Urinary bladder (tissue), 4 donors: Measurements from ENCODE around the gene TPTE. TPM values are rescaled to one million over a fixed set of nuclear protein-coding genes. Genes with fewer than 3 reads are reported as not detected.
"Not testable (repeated sequence)": the region's sequence is repeated elsewhere in the genome, so short reads cannot be mapped to it uniquely, and the experiment has no call there.

ENCODE experiments used
- DNase-seq: peaks from one replicate; pipeline ENCODE4 v3.0.0-alpha.2; 2015; ENCODE audit errors: extremely low spot score
- H3K27ac ChIP-seq: one replicate; pipeline ENCODE4 v1.5.1; 2013; ENCODE audit warnings: low read depth, mild to moderate bottlenecking, moderate library complexity
- H3K36me3 ChIP-seq: one replicate; pipeline ENCODE4 v1.6.1; 2013; ENCODE audit warnings: mild to moderate bottlenecking, moderate library complexity; ENCODE audit not compliant: insufficient read depth
- H3K4me1 ChIP-seq: one replicate; pipeline ENCODE4 v1.6.1; 2013; ENCODE audit warnings: mild to moderate bottlenecking, moderate library complexity; ENCODE audit not compliant: insufficient read depth
- H3K4me3 ChIP-seq: one replicate; pipeline ENCODE4 v1.5.1; 2013; ENCODE audit warnings: low read depth, low read length
- WGBS: extraction: QIAGEN DNeasy Blood & Tissue Kit; methylation state at CpG from one replicate; pipeline ENCODE4 v1.1.7; 2013; 5-methylcytosine and 5-hydroxymethylcytosine counted together
- polyA plus RNA-seq: library from polyadenylated mRNA; stranded (reverse); fragments of 200-250 nt; gene quantifications from one replicate; pipeline ENCODE4 v1.2.3, GENCODE V29; 2013
- total RNA-seq: library from RNA; depleted of rRNA; stranded (reverse); fragments of >200 nt; gene quantifications from one replicate; pipeline ENCODE4 v1.2.3, GENCODE V29; 2014
- donor health status: healthy with polysubstance abuse.
- donor health status: healthy.

The TPTE gene
- total and polyA plus RNA-seq, 2 donors = not detected

GRCh38 chr21:10570803-10571202 lies 49.4 kb downstream of the TPTE start:
- H3K4me3 ChIP-seq, H3K4me1 ChIP-seq, H3K36me3 ChIP-seq, DNase-seq, H3K27ac ChIP-seq: not testable (repeated sequence)
- WGBS = 40% methylated on average over 2 of the region's 2 CpGs

DNA sequence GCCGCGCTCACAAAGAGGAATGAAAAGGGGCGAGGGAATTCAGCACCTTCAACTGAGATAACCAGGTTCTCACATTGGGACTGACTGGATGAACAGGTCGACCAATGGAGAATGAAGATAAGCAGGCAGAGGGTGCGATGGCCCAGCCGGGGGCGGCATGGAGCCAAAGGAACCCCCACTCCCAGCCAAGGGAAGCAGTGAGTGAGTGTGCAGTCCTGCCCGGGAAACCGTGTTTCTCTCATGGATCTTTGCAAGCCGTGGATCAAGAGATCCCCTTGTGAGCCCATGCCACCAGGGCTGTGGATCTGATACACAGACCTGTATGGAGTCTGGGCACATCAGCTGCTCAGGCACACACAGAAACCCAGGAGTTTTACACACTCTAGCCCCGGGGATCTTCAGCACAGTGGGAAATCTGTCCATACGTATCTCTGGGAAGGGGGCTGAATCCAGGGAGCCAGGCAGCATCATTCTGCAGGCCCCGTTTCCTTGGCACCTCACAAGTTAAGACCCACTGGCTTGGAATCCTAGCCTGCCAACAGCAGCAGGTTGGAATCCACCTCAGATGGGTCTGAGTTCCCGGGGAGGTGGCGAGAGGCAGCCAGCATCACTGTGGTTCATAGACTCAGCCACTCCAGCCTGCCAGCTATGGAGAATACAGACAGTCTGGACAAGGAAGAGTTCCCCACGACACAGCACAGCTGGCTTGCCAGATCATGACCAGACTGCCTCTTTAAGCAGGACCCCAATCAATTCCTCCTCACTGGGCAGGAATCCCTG lies 53.3 kb downstream of the TPTE start:
- H3K27ac ChIP-seq, H3K4me3 ChIP-seq, H3K36me3 ChIP-seq, DNase-seq, H3K4me1 ChIP-seq: not testable (repeated sequence)
- 72% methylated on average over 16 of the region's 16 CpGs for WGBS

GRCh38 chr21:10575311-10575667 lies 53.9 kb downstream of the TPTE start:
- H3K4me1 ChIP-seq = no peaks in the 10 kb centered on the region
- DNase-seq = no peak
- no peak overlapping the region for H3K4me3 ChIP-seq
- no peaks in the 10 kb centered on the region for H3K36me3 ChIP-seq
- no peak overlapping the region for H3K27ac ChIP-seq
- 67% methylated on average over 2 of the region's 2 CpGs for WGBS

- DNase-seq, H3K27ac ChIP-seq, H3K36me3 ChIP-seq, H3K4me1 ChIP-seq, H3K4me3 ChIP-seq: not testable (repeated sequence)
Observed at GRCh38 chr21:10578910-10579309, 57.5 kb downstream of the TPTE start.

DNA sequence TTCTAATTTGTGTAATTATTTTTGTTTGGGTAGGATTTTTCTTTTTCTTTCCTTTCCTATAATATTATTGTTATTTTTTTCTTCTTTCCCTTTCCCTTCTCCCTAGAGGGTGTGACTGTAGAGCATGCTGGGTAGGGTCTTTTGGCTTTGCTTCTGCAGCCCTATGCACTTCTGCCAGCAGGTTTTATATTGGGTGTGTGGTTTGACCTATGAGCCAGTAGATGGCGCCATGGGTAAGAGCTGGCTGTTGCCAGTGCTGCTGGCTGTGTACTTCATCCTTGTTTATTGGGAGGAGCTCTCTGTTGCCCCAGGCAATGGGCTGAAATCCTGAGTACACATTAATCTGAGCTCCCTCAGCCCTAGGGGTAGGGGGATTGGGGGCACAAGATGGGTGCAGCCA lies 67.7 kb downstream of the TPTE start:
- H3K36me3 ChIP-seq, H3K27ac ChIP-seq, H3K4me1 ChIP-seq, H3K4me3 ChIP-seq, DNase-seq: not testable (repeated sequence)
- WGBS = no CpG with 5 or more reads among the region's 1 CpG

- not testable (repeated sequence) for H3K27ac ChIP-seq, DNase-seq, H3K4me3 ChIP-seq, H3K4me1 ChIP-seq, H3K36me3 ChIP-seq
- 70% methylated on average over 7 of the region's 7 CpGs for WGBS
Observed at GRCh38 chr21:10607074-10607473, 85.7 kb downstream of the TPTE start.

DNA sequence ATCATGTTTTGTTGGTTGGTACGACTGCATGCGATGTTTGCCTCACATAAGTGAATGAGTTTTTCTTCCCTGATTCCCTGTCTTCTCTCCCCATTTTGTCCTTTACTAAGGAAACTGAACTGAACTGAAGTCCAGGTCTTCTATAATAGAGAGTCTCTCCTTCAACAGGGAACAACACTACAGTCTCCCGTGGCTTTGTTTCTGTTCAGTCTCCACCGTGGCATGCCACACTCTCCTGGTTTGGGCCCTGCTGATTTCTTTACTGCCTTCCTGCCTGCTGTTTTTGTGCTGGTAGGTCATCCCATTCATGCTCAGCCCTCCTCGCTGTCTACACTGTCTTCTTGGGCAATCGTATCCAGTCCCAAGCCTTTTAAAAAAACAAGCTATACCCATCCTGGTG lies 92.9 kb downstream of the TPTE start:
- not testable (repeated sequence) for DNase-seq, H3K4me3 ChIP-seq, H3K36me3 ChIP-seq, H3K4me1 ChIP-seq, H3K27ac ChIP-seq
- WGBS = 68% methylated on average over 6 of the region's 6 CpGs

DNA sequence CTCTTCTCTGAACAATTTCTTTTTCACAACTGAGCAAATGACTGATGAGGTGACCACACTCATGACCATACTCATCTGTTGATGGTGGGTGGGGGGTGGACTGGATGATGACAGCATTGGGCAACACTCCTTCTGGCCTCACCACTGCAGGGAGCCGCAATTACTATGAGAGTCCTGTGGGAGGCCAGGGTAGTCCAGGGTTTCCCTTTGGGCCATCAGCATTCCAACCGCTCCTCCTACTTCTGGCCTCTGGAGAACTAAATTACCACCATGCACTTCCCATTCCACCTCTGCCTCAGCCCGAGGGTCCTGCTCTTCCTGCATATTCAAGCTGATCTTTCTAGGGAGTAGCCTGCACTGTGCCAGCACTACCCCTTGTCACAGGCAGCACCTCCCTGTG lies 94.7 kb downstream of the TPTE start:
- not testable (repeated sequence) for H3K4me3 ChIP-seq, DNase-seq, H3K36me3 ChIP-seq, H3K4me1 ChIP-seq, H3K27ac ChIP-seq
- WGBS = 61% methylated on average over 3 of the region's 3 CpGs

- DNase-seq = no peak
- Histone ChIP-seq H3K4me3 (no peak overlapping the region), H3K4me1 (no peaks in the 10 kb centered on the region), H3K27ac (no peak overlapping the region), H3K36me3 (no peaks in the 10 kb centered on the region)
- 57% methylated on average over 30 of the region's 30 CpGs for WGBS
Observed at GRCh38 chr21:10616535-10616934, 95.2 kb downstream of the TPTE start.

DNA sequence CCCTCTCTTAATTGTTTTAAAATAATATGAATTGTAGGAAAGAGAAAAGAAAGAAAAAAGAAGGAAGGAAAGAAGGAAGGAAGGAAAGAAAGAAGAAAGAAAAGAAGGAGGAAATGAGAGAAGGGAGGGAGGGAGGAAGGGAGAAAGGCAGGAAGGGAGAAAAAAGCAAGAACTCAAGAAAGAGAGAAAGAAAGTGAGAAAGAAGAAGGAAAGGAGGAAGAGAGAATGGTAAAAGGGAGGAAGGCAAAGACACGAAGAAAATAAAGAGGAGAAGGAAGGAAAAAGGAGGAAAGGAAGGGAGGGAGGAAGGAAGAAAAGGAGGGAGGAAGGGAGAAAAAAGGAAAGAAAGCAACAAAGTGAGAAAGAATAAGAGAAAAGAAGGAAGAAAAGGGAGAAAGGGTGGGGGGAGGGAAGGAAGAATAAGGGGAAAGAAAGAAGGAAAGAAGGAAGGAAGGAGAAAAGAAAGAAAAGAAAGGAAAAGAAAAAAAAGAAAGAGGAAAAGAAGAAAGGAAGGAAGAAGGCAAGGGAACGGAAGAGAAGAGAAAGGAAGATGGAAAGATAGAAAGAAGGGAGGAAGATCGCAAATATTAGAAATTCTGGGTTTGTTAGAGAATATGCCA lies 95.9 kb downstream of the TPTE start:
- 64% methylated on average over 3 of the region's 3 CpGs for WGBS
- H3K36me3 ChIP-seq, H3K27ac ChIP-seq, H3K4me1 ChIP-seq, DNase-seq, H3K4me3 ChIP-seq: not testable (repeated sequence)

DNA sequence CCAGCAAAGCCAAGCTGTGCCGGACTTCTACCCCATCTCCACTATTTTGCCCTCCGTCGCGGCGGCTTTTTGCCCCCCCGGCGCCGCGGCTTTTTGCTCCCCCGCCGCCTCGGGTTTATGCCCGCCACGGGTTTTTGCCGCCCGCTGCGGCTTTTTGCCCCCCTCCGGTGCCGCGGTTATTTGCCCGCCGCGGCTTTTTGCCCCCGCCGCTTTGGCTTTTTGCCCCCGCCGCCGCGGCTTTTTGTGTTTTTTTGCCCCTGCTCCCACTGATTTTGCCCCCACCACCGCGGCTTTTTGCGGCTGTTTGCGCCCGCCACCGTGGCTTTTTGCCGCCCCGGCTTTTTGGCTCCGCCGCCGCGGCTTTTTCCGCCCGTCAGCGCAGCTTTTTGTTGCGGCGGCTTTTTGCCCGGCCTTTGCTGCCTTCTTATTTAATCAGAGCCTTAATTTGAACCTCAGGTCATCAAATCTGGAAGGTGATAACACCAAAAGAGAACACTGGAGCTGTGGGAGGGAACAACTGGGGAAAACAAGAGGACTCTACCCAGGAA lies 106.0 kb downstream of the TPTE start:
- no peak for DNase-seq
- Histone ChIP-seq H3K4me1 (no peaks in the 10 kb centered on the region), H3K27ac (no peak overlapping the region), H3K36me3 (no peaks in the 10 kb centered on the region), H3K4me3 (no peak overlapping the region)
- 59% methylated on average over 47 of the region's 47 CpGs for WGBS

DNA sequence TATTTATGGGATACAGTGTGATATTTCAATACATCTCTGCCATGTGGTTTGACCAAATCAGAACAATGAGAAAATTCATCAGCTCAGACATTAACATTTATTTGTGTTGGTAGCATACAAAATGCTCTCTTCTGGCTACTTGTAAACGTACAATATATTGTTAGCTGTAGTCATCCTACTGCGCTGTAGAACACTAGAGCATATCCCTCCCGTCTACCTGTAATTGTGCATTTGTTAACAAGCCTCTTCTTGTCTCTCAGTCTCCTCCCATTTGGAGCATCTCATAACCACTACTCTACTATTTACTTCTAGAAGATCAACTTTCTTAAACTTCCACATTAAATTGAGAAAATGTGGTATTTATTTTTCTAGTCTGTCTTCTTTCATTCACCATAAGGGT lies 107.9 kb downstream of the TPTE start:
- not testable (repeated sequence) for H3K4me1 ChIP-seq, H3K4me3 ChIP-seq, H3K36me3 ChIP-seq, DNase-seq, H3K27ac ChIP-seq
- WGBS = 64% methylated on average over 3 of the region's 3 CpGs

DNA sequence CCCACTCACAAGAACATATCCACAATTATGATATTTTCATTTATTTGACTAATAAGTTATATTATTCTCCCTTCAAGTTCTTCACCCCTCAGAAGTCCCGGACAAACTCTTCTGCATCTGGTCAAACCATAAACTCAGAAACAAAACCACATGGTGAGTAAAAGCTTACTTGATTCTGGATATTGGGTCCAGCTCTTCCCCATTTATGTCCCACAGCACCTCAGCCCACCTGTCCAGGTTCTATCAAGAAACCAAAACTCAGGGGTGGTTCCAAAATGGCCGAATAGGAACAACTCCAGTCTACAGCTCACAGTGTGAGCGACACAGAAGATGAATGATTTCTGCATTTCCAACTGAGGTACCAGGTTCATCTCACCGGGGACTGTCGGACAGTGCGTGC lies 109.4 kb downstream of the TPTE start:
- H3K36me3 ChIP-seq, H3K27ac ChIP-seq, H3K4me1 ChIP-seq, DNase-seq, H3K4me3 ChIP-seq: not testable (repeated sequence)
- 59% methylated on average over 6 of the region's 6 CpGs for WGBS

DNA sequence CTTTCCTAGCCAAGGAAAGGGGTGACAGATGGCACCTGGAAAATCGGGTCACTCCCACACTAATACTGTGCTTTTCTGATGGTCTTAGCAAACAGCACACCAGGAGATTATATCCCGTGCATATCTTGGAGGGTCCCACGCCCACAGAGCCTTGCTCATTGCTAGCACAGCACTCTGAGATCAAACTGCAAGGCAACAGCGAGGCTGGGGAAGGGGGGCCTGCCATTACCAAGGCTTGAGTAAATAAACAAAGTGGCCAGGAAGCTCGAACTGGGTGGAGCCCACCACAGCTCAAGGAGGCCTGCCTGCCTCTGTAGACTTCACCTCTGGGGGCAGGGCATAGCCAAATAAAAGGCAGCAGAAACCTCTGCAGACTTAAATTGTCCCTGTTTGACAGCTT lies 109.9 kb downstream of the TPTE start:
- H3K4me1 ChIP-seq, H3K36me3 ChIP-seq, H3K27ac ChIP-seq, H3K4me3 ChIP-seq, DNase-seq: not testable (repeated sequence)
- 62% methylated on average over 5 of the region's 5 CpGs for WGBS
